Heart right ventricle (tissue), 16 donors: Measurements from ENCODE around the gene MSH6. TPM values are rescaled to one million over a fixed set of nuclear protein-coding genes. Genes with fewer than 3 reads are reported as not detected.

Experiments
- ATAC-seq, 8 donors: fragments of 200-7000 bp; cut with Tn5 transposase; one replicate each; pipeline ENCODE4 v1.9.1; 2020; ENCODE audit warnings: mild to moderate bottlenecking in 8 of 8, moderate library complexity in 8 of 8, moderate number of reproducible peaks in 1 of 8
- DNase-seq, 2 donors: peaks; one replicate each; pipeline ENCODE4 v3.0.0-alpha.2; 2020
- H3K27ac ChIP-seq, 10 donors: fragments of 200-600 bp; sonication (generic) in 2 of 10; one replicate each; pipeline versions ENCODE4 v1.5.0 to v1.8.0; 2020 to 2022; ENCODE audit warnings: mild to moderate bottlenecking in 3 of 10
- H3K27me3 ChIP-seq, 7 donors: fragments of 200-600 bp; one replicate each; pipeline ENCODE4 v1.8.0; 2021 to 2022; ENCODE audit warnings: mild to moderate bottlenecking in 2 of 7
- H3K36me3 ChIP-seq, 9 donors: fragments of 200-600 bp; sonication (generic) in 1 of 9; one replicate each; pipeline versions ENCODE4 v1.5.0 to v1.8.0; 2020 to 2022; ENCODE audit warnings: mild to moderate bottlenecking in 2 of 9
- H3K4me1 ChIP-seq, 9 donors: fragments of 200-600 bp; sonication (generic) in 1 of 9; one replicate each; pipeline versions ENCODE4 v1.5.0 to v1.8.0; 2020 to 2022; ENCODE audit warnings: mild to moderate bottlenecking in 4 of 9
- H3K4me3 ChIP-seq, 10 donors: fragments of 200-600 bp; sonication (generic) in 2 of 10; one replicate each; pipeline versions ENCODE4 v1.5.0 to v1.8.0; 2020 to 2022; ENCODE audit warnings: mild to moderate bottlenecking in 7 of 10, moderate library complexity in 2 of 10
- H3K9me3 ChIP-seq, 11 donors: fragments of 200-600 bp in 10 of 11; sonication (generic) in 2 of 11; one replicate each; pipeline versions ENCODE4 v1.5.0 to v1.8.0; 2013 to 2022; ENCODE audit warnings: mild to moderate bottlenecking in 2 of 11, control low read depth in 1 of 11, moderate library complexity in 1 of 11
- CTCF ChIP-seq, 9 donors: fragments of 200-600 bp; sonication (generic) in 2 of 9; IDR thresholded peaks; one replicate each; pipeline versions ENCODE4 v1.5.0 to v1.8.0; 2021 to 2022; ENCODE audit warnings: antibody characterized with exemption in 9 of 9, mild to moderate bottlenecking in 5 of 9, moderate library complexity in 1 of 9
- WGBS, 2 donors: extraction: QIAGEN DNeasy Blood & Tissue Kit; methylation state at CpG; one replicate each; pipeline ENCODE4 v1.1.7; 2013; ENCODE audit warnings: inconsistent platforms in 1 of 2; 5-methylcytosine and 5-hydroxymethylcytosine counted together
- intact Hi-C, 10 donors: fragments of 100-400 bp; cut with DNase I; formaldehyde crosslinking; loops; one replicate each; pipeline versions ENCODE4 v1.11.1 to v1.14.2; 2022
- polyA plus RNA-seq, 2 donors: library from polyadenylated mRNA; stranded (reverse); fragments of 200-250 nt; gene quantifications; one replicate each; pipeline ENCODE4 v1.2.3, GENCODE V29; 2013
- total RNA-seq, 10 donors: library from RNA; stranded (reverse); fragmentation: NEBNext Ultra II Directional in 3 of 10; extraction: Animal tissue kit (Norgen Biotek cat#: 25700) in 3 of 10; gene quantifications; one replicate each; pipeline versions ENCODE4 v1.2.1 to v1.2.4, GENCODE V29; 2021 to 2023
- donor health status: Arrhythmogenic right ventricular cardiomyopathy.
- donor health status: ischemic (EF 13 %, LVEDD 7.1; RV severe dilation, severe dysfunction).
- donor health status: healthy with polysubstance abuse.
- donor health status: DM: no; HTN: yes; CAD: no.
- donor health status: DM: no; HTN: no; CAD: no.
- donor health status: ischemic (EF 25% LVEDD 6.9; RV normal size, moderate dysfunction).
- donor health status: ischemic (EF 25% LVEDD 5.7; RV mildly dilated, moderate dysfunction).
- donor health status: healthy.
- donor health status: DM: yes; HTN: yes; CAD: no.
- donor health status: Ischemic cardiomyopathy.
- donor health status: ischemic (EF 35%, LVEDD 5.7; RV mildly dilated, moderate dysfunction).
- donor health status: nonischemic (EF 11% LVEDD 7.7; RV severe dilation, severe dysfunction).
- donor health status: DM: yes; HTN: yes; CAD: no.
- donor health status: PGD.
- donor health status: ischemic (EF 29% LVEDD 5.4; RV normal size, mild dysfunction).
- donor health status: nonischemic (EF 23%, LVEDD 6.1; RV moderate dilation, normal function).

Gene MSH6
- total and polyA plus RNA-seq, 12 donors: 4.5 to 25.2 (median 21.0) TPM

GRCh38 chr2:47818777-47819176 is 35.8 kb downstream of the MSH6 start:
- Histone ChIP-seq H3K36me3 (peaks cover 0 to 100% (median 57%) of the 10 kb centered on the region in 9 donors), H3K4me1 (peaks cover 0 to 9% (median 0%) of the 10 kb centered on the region in 9 donors), H3K27ac (no peak overlapping the region), H3K9me3 (no peaks in the 10 kb centered on the region), H3K4me3 (no peak overlapping the region), H3K27me3 (no peaks in the 10 kb centered on the region)
- 69 to 70% methylated on average over 2 of the region's 2 CpGs for WGBS, 2 donors
- ATAC-seq (no peak), DNase-seq (no peak)
- TF ChIP-seq CTCF (IDR thresholded peaks at IDR 0.05): no peak
- intact Hi-C loops: no loop called here

- TF ChIP-seq CTCF (IDR thresholded peaks at IDR 0.05): no peak
- Histone ChIP-seq H3K36me3 (peaks cover 0 to 100% (median 59%) of the 10 kb centered on the region in 9 donors), H3K9me3 (no peaks in the 10 kb centered on the region), H3K4me3 (no peak overlapping the region), H3K4me1 (peaks cover 0 to 9% (median 0%) of the 10 kb centered on the region in 9 donors), H3K27ac (no peak overlapping the region), H3K27me3 (no peaks in the 10 kb centered on the region)
- DNase-seq (no peak), ATAC-seq (no peak)
- 93 to 97% methylated on average over 3 of the region's 3 CpGs for WGBS, 2 donors
- intact Hi-C loops: no loop called here
These were observed 36.9 kb downstream of the MSH6 start for GRCh38 chr2:47819834-47820233.

- no peak for TF ChIP-seq CTCF (IDR thresholded peaks at IDR 0.05)
- Histone ChIP-seq H3K4me3 (no peak overlapping the region), H3K27me3 (no peaks in the 10 kb centered on the region), H3K27ac (no peak overlapping the region), H3K9me3 (no peaks in the 10 kb centered on the region), H3K36me3 (peaks cover 0 to 100% (median 42%) of the 10 kb centered on the region in 9 donors), H3K4me1 (peaks cover 0 to 9% (median 0%) of the 10 kb centered on the region in 9 donors)
- ATAC-seq: no peak
- intact Hi-C loops: no loop called here
- DNase-seq: no peak
These were observed 39.6 kb downstream of the MSH6 start for GRCh38 chr2:47822518-47822917.

- no peak overlapping the region for H3K4me3 ChIP-seq
- H3K27ac ChIP-seq: no peak overlapping the region
- no peak for ATAC-seq
- H3K4me1 ChIP-seq: no peaks in the 10 kb centered on the region
- WGBS, 2 donors: 96 to 99% methylated on average over 2 of the region's 2 CpGs
- intact Hi-C loops: no loop called here
- DNase-seq: no peak
- no peaks in the 10 kb centered on the region for H3K27me3 ChIP-seq
- peaks cover 0 to 100% (median 72%) of the 10 kb centered on the region in 9 donors for H3K36me3 ChIP-seq
- TF ChIP-seq CTCF (IDR thresholded peaks at IDR 0.05): no peak
- no peaks in the 10 kb centered on the region for H3K9me3 ChIP-seq
These were observed 50.6 kb downstream of the MSH6 start for GRCh38 chr2:47833516-47833968.
